ENCODE data around the gene ACR.
"Not testable (repeated sequence)": the region's sequence is repeated elsewhere in the genome, so short reads cannot be mapped to it uniquely, and the experiment has no call there.

The ACR gene

GRCh38 chr22:50732681-50733080 lies 5.3 kb upstream of the ACR start:
- DNase-seq (ENCODE audit: low spot score): no peak

GRCh38 chr22:50733521-50734342 lies 4.3 kb upstream of the ACR start:
- no peak for DNase-seq (ENCODE audit: low spot score)

DNA sequence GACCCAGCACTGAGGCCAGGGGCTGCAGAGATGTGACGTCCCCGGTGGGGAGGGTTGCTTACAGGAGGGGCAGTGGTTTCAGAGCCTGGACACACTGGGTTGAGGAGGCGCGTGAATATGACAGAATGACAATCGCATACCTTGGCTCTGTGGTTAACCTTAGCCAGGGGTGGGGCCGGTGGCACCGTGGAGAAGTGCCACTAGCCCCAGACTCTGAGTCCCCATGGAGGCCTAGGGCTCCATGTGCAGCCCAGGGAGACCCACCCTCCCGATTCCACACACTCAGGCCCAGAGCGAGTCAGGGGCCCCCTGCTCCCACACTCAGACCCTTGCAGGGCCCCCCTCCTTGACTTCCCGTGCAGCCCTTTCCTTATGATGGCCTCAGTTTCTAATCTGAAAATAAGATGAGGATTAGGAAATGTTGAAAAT lies 3.6 kb upstream of the ACR start:
- DNase-seq (ENCODE audit: low spot score): no peak

DNA sequence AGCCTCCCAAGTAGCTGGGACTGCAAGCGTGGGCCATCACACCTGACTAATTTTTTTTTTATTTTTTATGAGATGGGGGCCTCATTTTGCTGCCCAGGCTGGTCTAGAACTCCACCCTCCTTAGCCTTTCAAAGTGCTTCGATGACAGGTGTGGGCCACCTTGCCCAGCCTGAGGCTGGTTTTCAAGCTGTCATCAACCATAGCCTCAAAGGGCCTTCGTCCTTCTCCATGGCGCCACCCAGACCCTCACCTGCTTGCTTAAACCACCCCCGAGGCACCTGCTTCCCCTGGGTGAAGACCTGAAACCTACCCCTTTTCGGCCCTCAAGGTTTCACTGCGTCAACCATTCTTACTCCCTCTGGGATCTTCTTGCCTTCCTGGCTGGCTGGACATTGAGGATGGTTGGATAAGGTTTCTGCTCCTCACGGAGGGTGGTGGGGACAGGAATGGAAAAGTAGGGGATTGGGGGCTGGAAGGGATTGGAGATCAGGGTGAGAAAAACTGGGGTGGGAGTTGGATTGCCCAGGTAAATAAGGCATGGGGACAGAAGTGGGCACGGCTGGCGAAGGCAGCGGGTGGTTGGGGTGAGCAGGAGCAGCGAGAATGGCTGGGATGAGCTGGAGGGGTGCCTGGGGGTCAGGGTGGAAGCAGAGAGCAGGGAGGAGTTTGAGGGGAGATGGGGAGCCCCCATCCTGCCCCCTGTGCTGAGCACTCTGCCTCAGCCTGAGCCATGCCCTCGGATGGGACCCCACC lies 2.8 kb upstream of the ACR start:
- no peak for DNase-seq (ENCODE audit: low spot score)

GRCh38 chr22:50735739-50736030 lies 2.3 kb upstream of the ACR start:
- DNase-seq (ENCODE audit: low spot score): no peak

DNA sequence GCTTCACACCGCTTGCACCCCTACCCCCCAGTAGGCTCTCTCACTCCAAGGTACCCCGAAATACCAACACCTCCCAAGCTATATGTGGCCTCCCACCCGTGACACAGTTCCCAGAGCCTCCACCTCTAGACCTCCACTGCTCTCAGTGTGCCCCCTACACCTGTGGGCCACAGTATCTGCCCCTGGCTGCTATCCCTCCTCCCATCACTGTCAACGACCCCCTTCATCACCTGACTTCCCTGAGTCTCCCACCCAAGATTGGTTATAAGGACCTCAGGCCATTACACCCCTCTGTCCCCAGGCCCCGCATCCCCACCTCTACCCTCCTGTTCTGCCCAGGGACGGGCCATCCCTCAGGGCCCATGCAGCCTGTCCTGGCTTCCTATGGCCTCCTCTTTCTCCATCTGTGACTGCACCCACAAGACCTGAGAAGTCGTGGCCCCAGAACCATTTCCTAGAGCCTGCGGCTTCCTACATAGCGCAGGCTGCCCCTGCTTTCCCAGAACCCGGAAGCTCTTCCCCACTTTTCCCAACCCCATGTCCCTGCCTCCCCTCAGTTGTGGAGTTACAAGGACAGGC lies 734 bp downstream of the ACR start:
- no peak for DNase-seq (ENCODE audit: low spot score)

- DNase-seq (ENCODE audit: low spot score): no peak
Measured at GRCh38 chr22:50739279-50739691, 1.3 kb downstream of the ACR start.

GRCh38 chr22:50739894-50740293 lies 1.9 kb downstream of the ACR start:
- DNase-seq (ENCODE audit: low spot score): no peak

GRCh38 chr22:50740714-50741113 lies 2.7 kb downstream of the ACR start:
- not testable (repeated sequence) for DNase-seq (ENCODE audit: low spot score)

GRCh38 chr22:50744424-50744823 lies 6.4 kb downstream of the ACR start:
- DNase-seq (ENCODE audit: low spot score): not testable (repeated sequence)

- DNase-seq (ENCODE audit: low spot score): not testable (repeated sequence)
Measured at GRCh38 chr22:50747521-50747920, 9.5 kb downstream of the ACR start.

DNA sequence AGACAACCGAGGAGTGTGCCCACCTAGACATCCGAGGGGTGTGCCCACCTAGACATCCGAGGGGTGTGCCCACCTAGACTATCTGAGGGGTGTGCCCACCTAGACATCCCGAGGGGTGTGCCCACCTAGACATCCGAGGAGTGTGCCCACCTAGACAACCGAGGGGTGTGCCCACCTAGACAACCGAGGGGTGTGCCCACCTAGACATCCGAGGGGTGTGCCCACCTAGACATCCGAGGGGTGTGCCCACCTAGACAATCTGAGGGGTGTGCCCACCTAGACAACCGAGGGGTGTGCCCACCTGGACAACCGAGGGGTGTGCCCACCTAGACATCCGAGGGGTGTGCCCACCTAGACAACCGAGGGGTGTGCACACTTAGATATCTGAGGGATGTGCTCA lies 10.6 kb downstream of the ACR start:
- DNase-seq (ENCODE audit: low spot score): not testable (repeated sequence)

GRCh38 chr22:50749302-50750074 lies 11.5 kb downstream of the ACR start:
- DNase-seq (ENCODE audit: low spot score): not testable (repeated sequence)

GRCh38 chr22:50755251-50755650 lies 17.2 kb downstream of the ACR start:
- DNase-seq (ENCODE audit: low spot score): not testable (repeated sequence)

DNA sequence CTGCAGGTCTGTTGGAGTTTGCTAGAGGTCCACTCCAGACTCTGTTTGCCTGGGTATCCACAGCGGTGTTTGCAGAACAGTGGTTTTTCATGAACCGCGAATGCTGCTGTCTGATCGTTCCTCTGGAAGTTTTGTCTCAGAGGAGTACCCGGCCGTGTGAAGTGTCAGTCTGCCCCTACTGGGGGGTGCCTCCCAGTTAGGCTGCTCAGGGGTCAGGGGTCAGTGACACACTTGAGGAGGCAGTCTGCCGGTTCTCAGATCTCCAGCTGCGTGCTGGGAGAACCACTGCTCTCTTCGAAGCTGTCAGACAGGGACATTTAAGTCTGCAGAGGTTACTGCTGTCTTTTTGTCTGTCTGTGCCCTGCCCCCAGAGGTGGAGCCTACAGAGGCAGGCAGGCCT lies 18.4 kb downstream of the ACR start:
- DNase-seq (ENCODE audit: low spot score): not testable (repeated sequence)

- DNase-seq (ENCODE audit: low spot score): not testable (repeated sequence)
Measured at GRCh38 chr22:50756949-50757491, 19.0 kb downstream of the ACR start.

- not testable (repeated sequence) for DNase-seq (ENCODE audit: low spot score)
Measured at GRCh38 chr22:50759597-50760341, 21.8 kb downstream of the ACR start.

DNA sequence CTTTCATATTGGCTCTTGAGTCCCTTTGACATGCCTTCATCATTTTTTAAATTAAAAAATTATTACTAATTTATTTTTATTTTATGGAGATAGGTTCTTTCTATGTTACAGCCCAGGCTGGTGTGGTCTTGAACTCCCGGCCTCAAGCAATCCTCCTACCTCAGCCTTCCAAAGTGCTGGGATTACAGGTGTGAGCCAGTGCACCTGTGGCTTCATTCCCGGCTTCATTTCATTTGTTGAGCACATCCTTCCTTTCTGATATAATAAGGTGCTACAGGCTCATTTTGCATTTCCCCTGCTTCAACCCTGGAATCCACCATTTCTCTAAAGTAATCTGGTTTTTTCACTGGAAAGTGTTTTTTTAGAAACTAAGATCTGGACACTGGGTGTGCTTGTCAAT lies 23.8 kb downstream of the ACR start:
- not testable (repeated sequence) for DNase-seq (ENCODE audit: low spot score)

GRCh38 chr22:50764288-50764687 lies 26.3 kb downstream of the ACR start:
- DNase-seq (ENCODE audit: low spot score): not testable (repeated sequence)

- DNase-seq (ENCODE audit: low spot score): peak; percentile 83
Measured at GRCh38 chr22:50775132-50775531, 37.1 kb downstream of the ACR start.

- not testable (repeated sequence) for DNase-seq (ENCODE audit: low spot score)
Measured at GRCh38 chr22:50777631-50778030, 39.6 kb downstream of the ACR start.

Measured in D341Med (cell line).